Adrenal gland (tissue), 19 donors: ENCODE data around the gene CATSPER4. TPM values are rescaled to one million over a fixed set of nuclear protein-coding genes. Genes with fewer than 3 reads are reported as not detected.

Experiments used
- DNase-seq, 7 donors: peaks; one replicate each; pipeline ENCODE4 v3.0.0-alpha.2; 2019 to 2020
- H3K27ac ChIP-seq, 5 donors: fragments of 200-600 bp; sonication (generic) in 4 of 5; 1 replicate in 3 of 5; 2 replicates in 2 of 5; pipeline versions ENCODE4 v1.5.1 to v1.8.0; 2016 to 2020; ENCODE audit warnings: mild to moderate bottlenecking in 1 of 5
- H3K27me3 ChIP-seq: fragments of 200-600 bp; 2 replicates; pipeline ENCODE4 v1.8.0; 2021
- H3K36me3 ChIP-seq, 2 donors: fragments of 200-600 bp; replicated peaks in 1 of 2; 1 replicate in 1 of 2; 2 replicates in 1 of 2; pipeline versions ENCODE4 v1.5.1 to v1.8.0; 2018 to 2022
- H3K4me1 ChIP-seq, 2 donors: fragments of 200-600 bp; replicated peaks in 1 of 2; 1 replicate in 1 of 2; 2 replicates in 1 of 2; pipeline versions ENCODE4 v1.5.1 to v1.8.0; 2018 to 2021
- H3K4me3 ChIP-seq, 4 donors: fragments of 200-600 bp; sonication (generic) in 3 of 4; one replicate each; pipeline ENCODE4 v1.5.1; 2016 to 2018
- H3K9me3 ChIP-seq, 3 donors: fragments of 200-600 bp; sonication (generic) in 1 of 3; replicated peaks in 1 of 3; 1 replicate in 2 of 3; 2 replicates in 1 of 3; pipeline versions ENCODE4 v1.5.1 to v1.8.0; 2016 to 2021
- CTCF ChIP-seq, 6 experiments: fragments of 450-650 bp in 4 of 6; fragments of 200-600 bp in 2 of 6; sonication (generic) in 1 of 6; IDR thresholded peaks; 1 replicate in 5 of 6; 2 replicates in 1 of 6; pipeline versions ENCODE4 v1.5.1 to v1.8.0; 2016 to 2021; ENCODE audit warnings: antibody characterized with exemption in 6 of 6, mild to moderate bottlenecking in 2 of 6, moderate library complexity in 1 of 6
- POLR2A ChIP-seq, 2 donors: fragments of 450-650 bp; IDR thresholded peaks; one replicate each; pipeline ENCODE4 v1.6.1; 2017; ENCODE audit warnings: antibody characterized with exemption in 2 of 2, mild to moderate bottlenecking in 2 of 2, moderate library complexity in 1 of 2
- WGBS, 4 donors: extraction: QIAGEN DNeasy Blood & Tissue Kit in 2 of 4; methylation state at CpG; one replicate each; pipeline versions ENCODE4 v1.1.5 to v1.1.7; 2013 to 2017; 5-methylcytosine and 5-hydroxymethylcytosine counted together
- intact Hi-C, 2 donors: fragments of 100-400 bp; cut with DNase I; formaldehyde crosslinking; loops; one replicate each; pipeline versions ENCODE4 v1.14.1 to v1.15.0; 2022 to 2023
- long read RNA-seq, 10 donors: library from polyadenylated mRNA in 3 of 10; unstranded in 2 of 10; stranded (forward) in 1 of 10; transcript quantifications; one replicate each; pipeline ENCODE4 v2.0.0 and lab custom pipeline, GENCODE V29; 2021 to 2026
- polyA plus RNA-seq, 3 donors: library from polyadenylated mRNA; stranded (reverse); fragments of 200-250 nt in 2 of 3; fragments of 350-450 nt in 1 of 3; fragmentation: Illumina TruSeq in 1 of 3; extraction: RNeasy Lipid Tissue Mini Kit (QIAGEN cat#74804) in 1 of 3; gene quantifications; one replicate each; pipeline ENCODE4 v1.2.3, GENCODE V29; 2013 to 2014
- total RNA-seq, 9 donors: library from RNA; depleted of rRNA in 4 of 9; stranded (reverse); fragments of >200 nt in 4 of 9; fragments of 120-200 nt in 1 of 9; fragmentation: NEBNext Ultra II Directional in 1 of 9; extraction: Animal tissue kit (Norgen Biotek cat#: 25700) in 1 of 9; gene quantifications; one replicate each; pipeline versions ENCODE4 v1.1.0 to v1.2.4, GENCODE V29; 2013 to 2023
- donor health status: healthy with polysubstance abuse.
- donor health status: Bipolar disorder and iron deficiency.
- donor health status: DM: yes; HTN: yes; CAD: no.
- donor health status: DM: no; HTN: no; CAD: no.
- donor health status: DM: no; HTN: no; CAD: no.
- donor health status: DM: yes; HTN: yes; CAD: no.

CATSPER4 gene
- total RNA-seq (not detected), polyA plus RNA-seq (not detected)
- long read RNA-seq, donor 1: 0 reads
- long read RNA-seq, donor 2: 0 reads
- long read RNA-seq, donor 3: 0 reads
- long read RNA-seq, donor 4: 0 reads
- long read RNA-seq, donor 5: 0 reads
- long read RNA-seq, donor 6: 0 reads
- long read RNA-seq, donor 7: 0 reads
- long read RNA-seq, donor 8: 0 reads
- long read RNA-seq, donor 9: 0 reads
- long read RNA-seq, donor 10: 0 reads

DNA sequence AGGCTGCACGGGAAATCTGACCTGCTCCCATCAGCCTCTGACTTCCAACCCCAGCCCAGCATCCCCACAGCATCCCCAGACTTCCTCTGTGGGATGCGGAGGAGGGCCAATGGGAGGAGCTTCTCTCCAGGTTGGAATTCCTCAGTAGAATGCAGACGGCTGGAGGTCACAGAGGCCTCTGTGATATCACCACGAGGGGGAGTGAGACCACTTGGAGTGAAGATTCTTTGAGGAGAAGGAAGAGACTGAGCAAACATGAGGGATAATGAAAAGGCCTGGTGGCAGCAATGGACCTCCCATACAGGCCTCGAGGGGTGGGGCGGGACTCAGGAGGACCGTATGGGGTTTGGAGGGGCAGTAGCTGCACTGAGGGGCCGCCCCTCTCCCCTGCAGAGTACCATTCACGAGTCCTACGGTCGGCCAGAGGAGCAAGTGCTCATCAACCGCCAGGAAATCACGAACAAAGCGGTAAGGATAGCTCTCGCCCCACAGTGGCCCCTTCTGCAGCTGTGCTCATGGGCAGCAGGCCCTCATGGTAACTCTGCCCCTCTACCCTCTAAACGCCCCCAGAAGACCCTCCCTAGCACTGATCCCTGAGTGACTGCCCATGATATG, at the start of gene CATSPER4:
CATSPER4 (plus strand) TSS at position 230 of the 615 bp plus-strand sequence; CDS start at position 256, 26 bp downstream.
- intact Hi-C loops: no loop called here
- DNase-seq: no peak
- Histone ChIP-seq H3K4me1 (no peaks in the 10 kb centered on the region), H3K27me3 (no peaks in the 10 kb centered on the region), H3K27ac (no peak within 1 kb of the TSS), H3K36me3 (no peaks in the 10 kb centered on the region), H3K4me3 (no peak within 1 kb of the TSS), H3K9me3 (no peaks in the 10 kb centered on the region)
- 50 to 69% (median 60%) methylated on average over 16 of the region's 16 CpGs for WGBS, 4 donors
- TF ChIP-seq CTCF (IDR thresholded peaks at IDR 0.05): no peak
- TF ChIP-seq POLR2A (IDR thresholded peaks at IDR 0.05): no peak

- Histone ChIP-seq H3K4me1 (peaks cover 0 to 2% of the 10 kb centered on the region in 2 donors), H3K27me3 (no peaks in the 10 kb centered on the region), H3K36me3 (no peaks in the 10 kb centered on the region), H3K27ac (no peak overlapping the region), H3K4me3 (no peak overlapping the region), H3K9me3 (no peaks in the 10 kb centered on the region)
- no peak for DNase-seq
- TF ChIP-seq CTCF (IDR thresholded peaks at IDR 0.05) (no peak), POLR2A (IDR thresholded peaks at IDR 0.05) (no peak)
- WGBS, 4 donors: 70 to 86% (median 79%) methylated on average over 8 of the region's 8 CpGs
- intact Hi-C loops: no loop called here
Measured at GRCh38 chr1:26142159-26142558, 48.2 kb upstream of the CATSPER4 start.

DNA sequence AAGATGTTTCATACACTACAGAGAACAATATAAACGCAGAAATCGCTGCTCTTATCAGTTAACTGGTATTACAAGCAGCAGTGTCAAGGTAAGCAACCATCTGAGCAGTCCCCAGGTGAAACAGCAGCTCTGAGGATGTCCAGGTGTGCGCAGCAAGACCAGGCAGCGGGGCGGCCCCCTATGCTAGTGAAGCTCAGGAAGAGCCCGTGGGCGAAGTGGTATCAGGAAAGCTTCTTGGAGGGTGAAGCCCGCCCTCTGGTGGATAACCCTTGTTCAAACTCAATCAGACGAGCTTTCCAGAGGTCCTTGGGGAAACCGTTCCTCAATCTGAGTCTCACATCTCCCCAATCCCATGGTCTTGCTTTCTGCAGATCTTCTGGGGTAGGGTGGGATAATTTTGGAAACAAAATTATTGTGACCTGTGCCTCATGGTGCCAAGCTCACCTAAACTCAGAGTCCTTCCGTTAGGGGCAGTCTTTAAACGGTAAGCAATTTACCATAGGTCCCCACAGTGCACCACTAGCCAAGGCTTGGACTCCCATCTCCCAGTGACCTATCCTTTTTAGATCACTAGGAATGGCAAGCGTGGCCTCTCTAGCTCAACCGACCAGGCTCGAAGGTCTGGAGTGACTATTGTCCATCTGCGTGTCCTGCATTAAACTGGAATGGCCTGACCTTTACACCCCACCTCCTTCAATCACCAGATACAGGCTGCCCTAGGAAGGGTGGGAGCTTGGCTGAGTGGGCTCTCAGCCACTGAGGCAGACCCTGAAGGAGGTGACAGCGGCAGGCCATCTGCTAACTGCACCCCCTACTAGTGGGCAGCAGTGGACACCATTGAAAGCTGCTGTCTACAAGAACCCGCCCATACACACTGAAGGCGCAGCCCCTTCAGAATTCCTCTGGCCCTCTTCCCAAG, 45.1 kb upstream of the CATSPER4 start:
- Histone ChIP-seq H3K36me3 (no peaks in the 10 kb centered on the region), H3K9me3 (no peaks in the 10 kb centered on the region), H3K4me1 (peaks cover 0 to 2% of the 10 kb centered on the region in 2 donors), H3K4me3 (no peak overlapping the region), H3K27me3 (no peaks in the 10 kb centered on the region), H3K27ac (no peak overlapping the region)
- 12 to 26% (median 18%) methylated on average over 17 to 19 of the region's 19 CpGs for WGBS, 4 donors
- peak; percentile 77 to 92 (median 85) for DNase-seq
- TF ChIP-seq CTCF (IDR thresholded peaks at IDR 0.05) (peak; percentile 66 to 83 (median 75)), POLR2A (IDR thresholded peaks at IDR 0.05) (no peak)
- intact Hi-C loops: loop anchor here in 1 of 2 donors (5.0 kb wide), 1 partner anchor 43 kb away; no protein-coding TSS in a partner anchor

DNA sequence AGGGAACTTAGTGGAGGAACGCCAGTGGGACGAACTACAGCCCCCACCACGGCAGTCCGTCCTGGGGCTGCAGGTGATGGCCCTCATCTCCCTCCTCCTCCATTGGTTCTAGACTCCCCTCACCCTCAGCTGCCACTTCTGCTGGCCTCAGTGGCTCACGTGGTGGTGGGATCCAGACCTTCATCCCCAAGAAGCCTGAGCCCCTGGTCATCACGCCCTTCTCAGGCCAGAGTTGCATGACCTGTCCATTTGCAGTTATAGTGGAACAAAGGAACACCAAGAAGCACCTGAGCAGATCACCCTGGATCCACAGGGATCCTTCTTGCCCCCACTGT, 44.5 kb upstream of the CATSPER4 start:
- no peak for DNase-seq
- 40 to 58% (median 42%) methylated on average over 2 to 6 of the region's 6 CpGs for WGBS, 4 donors
- intact Hi-C loops: loop anchor here (2.0 to 5.0 kb wide), 2 partner anchors 43 to 44 kb away; no protein-coding TSS in a partner anchor
- no peaks in the 10 kb centered on the region for H3K36me3 ChIP-seq
- no peak overlapping the region for H3K4me3 ChIP-seq
- no peaks in the 10 kb centered on the region for H3K9me3 ChIP-seq
- TF ChIP-seq POLR2A (IDR thresholded peaks at IDR 0.05) (no peak), CTCF (IDR thresholded peaks at IDR 0.05) (no peak)
- peaks cover 0 to 2% of the 10 kb centered on the region in 2 donors for H3K4me1 ChIP-seq
- H3K27me3 ChIP-seq: no peaks in the 10 kb centered on the region
- no peak overlapping the region for H3K27ac ChIP-seq
